Measurements from ENCODE around the gene RDH14.

DNA sequence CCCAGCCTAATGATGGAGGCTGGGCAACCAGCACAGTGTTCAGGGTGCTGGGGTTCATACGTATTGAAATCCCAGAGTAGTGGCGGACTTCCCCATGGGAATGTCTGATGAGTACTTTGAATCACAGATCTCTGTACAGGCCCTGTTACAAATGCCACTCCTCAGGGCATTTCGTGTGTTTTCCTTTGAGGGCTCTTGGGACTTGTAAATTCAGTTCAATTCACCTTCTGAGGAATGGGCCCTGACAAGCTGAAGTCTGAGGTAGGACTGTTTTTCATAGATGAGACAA is 288 bp upstream of the RDH14 start:
- TF ChIP-seq, protein P1, sequence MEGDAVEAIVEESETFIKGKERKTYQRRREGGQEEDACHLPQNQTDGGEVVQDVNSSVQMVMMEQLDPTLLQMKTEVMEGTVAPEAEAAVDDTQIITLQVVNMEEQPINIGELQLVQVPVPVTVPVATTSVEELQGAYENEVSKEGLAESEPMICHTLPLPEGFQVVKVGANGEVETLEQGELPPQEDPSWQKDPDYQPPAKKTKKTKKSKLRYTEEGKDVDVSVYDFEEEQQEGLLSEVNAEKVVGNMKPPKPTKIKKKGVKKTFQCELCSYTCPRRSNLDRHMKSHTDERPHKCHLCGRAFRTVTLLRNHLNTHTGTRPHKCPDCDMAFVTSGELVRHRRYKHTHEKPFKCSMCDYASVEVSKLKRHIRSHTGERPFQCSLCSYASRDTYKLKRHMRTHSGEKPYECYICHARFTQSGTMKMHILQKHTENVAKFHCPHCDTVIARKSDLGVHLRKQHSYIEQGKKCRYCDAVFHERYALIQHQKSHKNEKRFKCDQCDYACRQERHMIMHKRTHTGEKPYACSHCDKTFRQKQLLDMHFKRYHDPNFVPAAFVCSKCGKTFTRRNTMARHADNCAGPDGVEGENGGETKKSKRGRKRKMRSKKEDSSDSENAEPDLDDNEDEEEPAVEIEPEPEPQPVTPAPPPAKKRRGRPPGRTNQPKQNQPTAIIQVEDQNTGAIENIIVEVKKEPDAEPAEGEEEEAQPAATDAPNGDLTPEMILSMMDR (IDR thresholded peaks at IDR 0.05): no peak
- TF ChIP-seq EZH2 (IDR thresholded peaks at IDR 0.05) (no peak), EZH2phosphoT487 (IDR thresholded peaks at IDR 0.05) (no peak)

Measured in neural progenitor cell (in vitro differentiated cells).